A673 (cell line): ENCODE results near the gene SLC41A2.

ENCODE experiments used
- EZH2 ChIP-seq: fragments of 200-600 bp; sonication (generic); IDR thresholded peaks from 2 replicates; pipeline ENCODE4 v1.6.1; 2017; ENCODE audit warnings: borderline replicate concordance, low read depth, mild to moderate bottlenecking, mixed read lengths, antibody characterized with exemption, low read length; ENCODE audit not compliant: poor library complexity, severe bottlenecking
- TF ChIP-seq, protein P1 (sequence below): fragments of 300-800, 200-600 bp; sonication (generic); conservative IDR thresholded peaks from 2 replicates; pipeline ENCODE4 v1.5.1; 2017; ENCODE audit warnings: low read depth, mild to moderate bottlenecking, antibody characterized with exemption, low read length, moderate library complexity, mixed read lengths

DNA sequence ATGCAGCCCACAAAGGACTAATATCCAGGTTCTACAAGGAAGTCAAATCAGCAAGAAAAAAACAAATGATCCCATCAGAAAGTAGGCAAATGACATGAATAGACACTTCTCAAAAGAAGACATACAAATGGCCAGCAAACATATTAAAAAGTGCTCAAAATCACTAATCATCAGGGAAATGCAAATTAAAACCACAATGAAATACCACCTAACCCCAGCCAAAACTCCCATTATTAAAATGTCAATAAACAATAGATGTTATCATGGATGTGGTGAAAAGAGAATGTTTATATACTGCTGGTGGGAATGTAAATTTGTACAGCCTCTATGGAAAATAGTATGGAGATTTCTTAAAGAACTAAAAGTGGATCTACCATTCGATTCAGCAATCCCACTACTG lies 25.0 kb downstream of the SLC41A2 start:
- TF ChIP-seq, protein P1, sequence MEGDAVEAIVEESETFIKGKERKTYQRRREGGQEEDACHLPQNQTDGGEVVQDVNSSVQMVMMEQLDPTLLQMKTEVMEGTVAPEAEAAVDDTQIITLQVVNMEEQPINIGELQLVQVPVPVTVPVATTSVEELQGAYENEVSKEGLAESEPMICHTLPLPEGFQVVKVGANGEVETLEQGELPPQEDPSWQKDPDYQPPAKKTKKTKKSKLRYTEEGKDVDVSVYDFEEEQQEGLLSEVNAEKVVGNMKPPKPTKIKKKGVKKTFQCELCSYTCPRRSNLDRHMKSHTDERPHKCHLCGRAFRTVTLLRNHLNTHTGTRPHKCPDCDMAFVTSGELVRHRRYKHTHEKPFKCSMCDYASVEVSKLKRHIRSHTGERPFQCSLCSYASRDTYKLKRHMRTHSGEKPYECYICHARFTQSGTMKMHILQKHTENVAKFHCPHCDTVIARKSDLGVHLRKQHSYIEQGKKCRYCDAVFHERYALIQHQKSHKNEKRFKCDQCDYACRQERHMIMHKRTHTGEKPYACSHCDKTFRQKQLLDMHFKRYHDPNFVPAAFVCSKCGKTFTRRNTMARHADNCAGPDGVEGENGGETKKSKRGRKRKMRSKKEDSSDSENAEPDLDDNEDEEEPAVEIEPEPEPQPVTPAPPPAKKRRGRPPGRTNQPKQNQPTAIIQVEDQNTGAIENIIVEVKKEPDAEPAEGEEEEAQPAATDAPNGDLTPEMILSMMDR, result no peak
- no peak for TF ChIP-seq EZH2
